NCI-H1105 treated with DMSO at 0.1 percent for 48 hours (cell line): ENCODE data around the gene ITGA6.

ENCODE experiments used
- DNase-seq: peaks from one replicate; lab custom pipeline; 2025; lab: John Stamatoyannopoulos, UW

The ITGA6 gene

GRCh38 chr2:172442072-172442895 lies 14.9 kb downstream of the ITGA6 start:
- peak; percentile 48 for DNase-seq

- peak; percentile 18 for DNase-seq
These were observed 18.5 kb downstream of the ITGA6 start for GRCh38 chr2:172445851-172446250.

GRCh38 chr2:172446474-172447063 lies 19.2 kb downstream of the ITGA6 start:
- DNase-seq: no peak

- no peak for DNase-seq
These were observed 20.6 kb downstream of the ITGA6 start for GRCh38 chr2:172447811-172448493.

GRCh38 chr2:172448544-172449267 lies 21.3 kb downstream of the ITGA6 start:
- DNase-seq: no peak

GRCh38 chr2:172449911-172450550 lies 22.6 kb downstream of the ITGA6 start:
- DNase-seq: no peak

- DNase-seq: no peak
These were observed 24.5 kb downstream of the ITGA6 start for GRCh38 chr2:172451923-172452322.

- DNase-seq: no peak
These were observed 25.5 kb downstream of the ITGA6 start for GRCh38 chr2:172452845-172453244.

GRCh38 chr2:172454404-172455120 lies 27.2 kb downstream of the ITGA6 start:
- DNase-seq: no peak

- no peak for DNase-seq
These were observed 27.7 kb downstream of the ITGA6 start for GRCh38 chr2:172455121-172455515.

- no peak for DNase-seq
These were observed 28.6 kb downstream of the ITGA6 start for GRCh38 chr2:172456002-172456401.

GRCh38 chr2:172457536-172457935 lies 30.1 kb downstream of the ITGA6 start:
- DNase-seq: no peak

GRCh38 chr2:172458561-172459124 lies 31.3 kb downstream of the ITGA6 start:
- DNase-seq: no peak

- no peak for DNase-seq
These were observed 33.4 kb downstream of the ITGA6 start for GRCh38 chr2:172460780-172461201.

GRCh38 chr2:172461591-172462372 lies 34.4 kb downstream of the ITGA6 start:
- peak; percentile 33 for DNase-seq

- DNase-seq: no peak
These were observed 35.0 kb downstream of the ITGA6 start for GRCh38 chr2:172462373-172462848.

- no peak for DNase-seq
These were observed 35.5 kb downstream of the ITGA6 start for GRCh38 chr2:172462849-172463381.

GRCh38 chr2:172464400-172465129 lies 37.2 kb downstream of the ITGA6 start:
- no peak for DNase-seq
